ENCODE results near the gene TMEM43.

The TMEM43 gene

GRCh38 chr3:14169871-14170270, 45.0 kb downstream of the TMEM43 start:
- TF ChIP-seq CTCF (IDR thresholded peaks at IDR 0.05; ENCODE audit: low read depth, low read length) = no peak
- H3K27ac ChIP-seq = no peak overlapping the region
- no peak overlapping the region for H3K4me3 ChIP-seq (ENCODE audit: low read depth, low read length)
- no peak for DNase-seq
- no peaks in the 10 kb centered on the region for H3K27me3 ChIP-seq (ENCODE audit: insufficient read depth, low read depth, severe bottlenecking)
- H3K9me3 ChIP-seq (ENCODE audit: severe bottlenecking) = no peaks in the 10 kb centered on the region
- H3K36me3 ChIP-seq = peaks cover 80% of the 10 kb centered on the region

- no peaks in the 10 kb centered on the region for H3K27me3 ChIP-seq (ENCODE audit: insufficient read depth, low read depth, severe bottlenecking)
- DNase-seq = no peak
- H3K36me3 ChIP-seq = peaks cover 72% of the 10 kb centered on the region
- no peak overlapping the region for H3K27ac ChIP-seq
- no peak for TF ChIP-seq CTCF (IDR thresholded peaks at IDR 0.05; ENCODE audit: low read depth, low read length)
- no peaks in the 10 kb centered on the region for H3K9me3 ChIP-seq (ENCODE audit: severe bottlenecking)
- no peak overlapping the region for H3K4me3 ChIP-seq (ENCODE audit: low read depth, low read length)
These were observed 45.8 kb downstream of the TMEM43 start for GRCh38 chr3:14170531-14171159.

- Histone ChIP-seq H3K27me3 (ENCODE audit: insufficient read depth, low read depth, severe bottlenecking) (no peaks in the 10 kb centered on the region), H3K4me3 (ENCODE audit: low read depth, low read length) (no peak overlapping the region), H3K36me3 (peaks cover 55% of the 10 kb centered on the region), H3K27ac (no peak overlapping the region), H3K9me3 (ENCODE audit: severe bottlenecking) (no peaks in the 10 kb centered on the region)
- TF ChIP-seq CTCF (IDR thresholded peaks at IDR 0.05; ENCODE audit: low read depth, low read length) = no peak
- no peak for DNase-seq
These were observed 47.6 kb downstream of the TMEM43 start for GRCh38 chr3:14172496-14172895.

GRCh38 chr3:14174483-14174882, 49.6 kb downstream of the TMEM43 start:
- Histone ChIP-seq H3K4me3 (ENCODE audit: low read depth, low read length) (no peak overlapping the region), H3K27ac (no peak overlapping the region), H3K36me3 (peaks cover 42% of the 10 kb centered on the region), H3K9me3 (ENCODE audit: severe bottlenecking) (no peaks in the 10 kb centered on the region), H3K27me3 (ENCODE audit: insufficient read depth, low read depth, severe bottlenecking) (no peaks in the 10 kb centered on the region)
- no peak for TF ChIP-seq CTCF (IDR thresholded peaks at IDR 0.05; ENCODE audit: low read depth, low read length)
- DNase-seq = no peak

DNA sequence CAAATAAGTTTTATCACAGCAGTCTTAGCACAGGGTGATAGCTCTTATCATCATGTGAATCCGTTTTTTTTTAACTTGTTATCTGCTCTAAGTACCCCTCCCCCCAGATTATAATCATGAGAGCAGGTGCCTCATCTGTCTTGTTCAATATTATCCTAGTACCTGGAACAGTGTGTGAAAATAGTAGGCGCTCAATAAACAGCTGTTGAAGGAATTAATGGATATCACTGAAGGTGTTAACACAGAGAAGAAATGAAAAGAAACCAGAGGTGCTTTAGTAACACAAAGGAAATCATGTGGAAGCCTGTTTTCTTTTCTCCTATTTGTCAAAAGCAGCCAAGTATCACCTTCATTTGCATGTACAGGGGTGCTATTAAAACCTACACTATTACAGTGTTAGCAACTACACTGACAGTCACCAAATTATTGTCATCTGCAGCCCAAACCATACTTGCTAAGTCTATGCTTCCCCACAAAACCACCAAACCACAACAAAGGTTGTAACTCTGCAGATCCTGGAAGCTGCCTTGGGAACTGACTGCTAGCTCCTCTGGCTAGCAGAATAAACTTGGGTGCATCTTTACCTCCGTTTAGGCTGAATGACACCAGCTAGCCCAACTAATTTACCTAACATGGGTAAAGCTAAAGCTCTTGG, 50.7 kb downstream of the TMEM43 start:
- H3K9me3 ChIP-seq (ENCODE audit: severe bottlenecking) = no peaks in the 10 kb centered on the region
- H3K27ac ChIP-seq = no peak overlapping the region
- H3K4me3 ChIP-seq (ENCODE audit: low read depth, low read length) = no peak overlapping the region
- no peak for TF ChIP-seq CTCF (IDR thresholded peaks at IDR 0.05; ENCODE audit: low read depth, low read length)
- peaks cover 32% of the 10 kb centered on the region for H3K36me3 ChIP-seq
- no peak for DNase-seq
- H3K27me3 ChIP-seq (ENCODE audit: insufficient read depth, low read depth, severe bottlenecking) = no peaks in the 10 kb centered on the region

All from WERI-Rb-1 (cell line).